Small intestine (tissue), 7 donors: Measurements from ENCODE around the gene DCAF17. TPM values are rescaled to one million over a fixed set of nuclear protein-coding genes. Genes with fewer than 3 reads are reported as not detected.
A peak's percentile ranks its signal among the peaks of the same experiment; 100 is the strongest.

ENCODE experiments used
- DNase-seq, 2 donors: peaks; one replicate each; pipeline versions ENCODE4 v3.0.0 to v3.0.0-alpha.2; 2013
- FAIRE-seq: peaks from 2 replicates; lab custom pipeline; 2012; peaks lifted over from hg19 to GRCh38; lab: Jason Lieb, UNC
- H3K27ac ChIP-seq, 3 donors: one replicate each; pipeline ENCODE4 v1.5.1; 2013; ENCODE audit warnings: low read length in 2 of 3, mild to moderate bottlenecking in 2 of 3, control low read depth in 1 of 3, inconsistent platforms in 1 of 3, low read depth in 1 of 3, moderate library complexity in 1 of 3
- H3K27me3 ChIP-seq, 3 donors: one replicate each; pipeline ENCODE4 v1.6.1; 2013; ENCODE audit warnings: low read length in 3 of 3, inconsistent platforms in 1 of 3; ENCODE audit not compliant: control insufficient read depth in 3 of 3, insufficient read depth in 3 of 3
- H3K36me3 ChIP-seq, 3 donors: one replicate each; pipeline ENCODE4 v1.6.1; 2013; ENCODE audit warnings: low read length in 3 of 3, inconsistent platforms in 1 of 3, low read depth in 1 of 3, mild to moderate bottlenecking in 1 of 3, moderate library complexity in 1 of 3; ENCODE audit not compliant: control insufficient read depth in 3 of 3, insufficient read depth in 2 of 3
- H3K4me1 ChIP-seq, 3 donors: one replicate each; pipeline ENCODE4 v1.6.1; 2013; ENCODE audit warnings: low read length in 2 of 3, inconsistent platforms in 1 of 3, low read depth in 1 of 3, mild to moderate bottlenecking in 1 of 3, moderate library complexity in 1 of 3; ENCODE audit not compliant: control insufficient read depth in 3 of 3, insufficient read depth in 2 of 3
- H3K4me3 ChIP-seq, 3 donors: one replicate each; pipeline ENCODE4 v1.5.1; 2013; ENCODE audit warnings: low read length in 3 of 3, control low read depth in 1 of 3, inconsistent platforms in 1 of 3, low read depth in 1 of 3, mild to moderate bottlenecking in 1 of 3, moderate library complexity in 1 of 3
- H3K9me3 ChIP-seq, 2 donors: one replicate each; pipeline ENCODE4 v1.6.1; 2013; ENCODE audit warnings: low read depth in 1 of 2, low read length in 1 of 2; ENCODE audit not compliant: control insufficient read depth in 2 of 2, insufficient read depth in 1 of 2
- WGBS, 3 donors: extraction: QIAGEN DNeasy Blood & Tissue Kit; methylation state at CpG; one replicate each; pipeline ENCODE4 v1.1.7; 2013; 5-methylcytosine and 5-hydroxymethylcytosine counted together
- polyA plus RNA-seq, 4 donors: library from polyadenylated mRNA; stranded (reverse) in 3 of 4; unstranded in 1 of 4; fragments of 200-250 nt in 3 of 4; fragments of 120-200 nt in 1 of 4; gene quantifications; one replicate each; pipeline versions ENCODE4 v1.2.1 to v1.2.3, GENCODE V29; 2013
- donor health status: healthy with polysubstance abuse.
- donor health status: control.
- donor health status: control.
- donor health status: Bipolar disorder and iron deficiency.
- donor health status: healthy.

Gene DCAF17
- polyA plus RNA-seq, 4 donors, result 3.5 to 19.3 (median 5.7) TPM

DNA sequence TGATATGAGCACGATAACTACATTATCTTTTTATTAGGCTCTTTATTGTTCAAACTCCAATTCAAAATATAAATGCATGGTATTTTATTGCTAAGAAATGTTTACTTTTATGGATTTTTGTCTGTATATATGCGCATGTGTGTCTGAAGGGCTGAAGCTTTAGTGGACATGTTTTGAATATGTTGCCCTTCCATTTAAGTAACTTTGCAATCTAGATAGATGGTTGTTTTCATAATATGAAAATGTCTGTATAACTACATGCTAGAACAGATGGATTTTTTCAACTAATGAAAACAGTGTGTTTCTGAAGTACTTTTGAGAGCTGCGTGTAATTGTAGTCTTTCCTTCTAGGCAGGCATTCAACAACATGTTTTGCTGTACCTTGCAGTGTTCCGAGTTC, 18.7 kb downstream of the DCAF17 start:
- Histone ChIP-seq H3K27me3 (no peaks in the 10 kb centered on the region), H3K27ac (no peak overlapping the region), H3K4me1 (no peaks in the 10 kb centered on the region), H3K9me3 (no peaks in the 10 kb centered on the region), H3K4me3 (no peak overlapping the region), H3K36me3 (peaks cover 3 to 12% (median 5%) of the 10 kb centered on the region in 3 donors)
- WGBS, 3 donors, result 82 to 90% (median 86%) methylated on average over 4 of the region's 4 CpGs
- DNase-seq (no peak), FAIRE-seq (no peak)

GRCh38 chr2:171459498-171459897, 25.5 kb downstream of the DCAF17 start:
- H3K4me3 ChIP-seq, result no peak overlapping the region
- no peak overlapping the region for H3K27ac ChIP-seq
- no peaks in the 10 kb centered on the region for H3K4me1 ChIP-seq
- peaks cover 3 to 13% (median 4%) of the 10 kb centered on the region in 3 donors for H3K36me3 ChIP-seq
- H3K9me3 ChIP-seq, result peaks cover 0 to 4% of the 10 kb centered on the region in 2 donors
- no peak for DNase-seq
- peak; percentile 36 for FAIRE-seq
- no peaks in the 10 kb centered on the region for H3K27me3 ChIP-seq

- WGBS, 3 donors, result 100% methylated on average over 1 of the region's 1 CpG
- H3K27ac ChIP-seq, result no peak overlapping the region
- DNase-seq, result no peak
- H3K27me3 ChIP-seq, result no peaks in the 10 kb centered on the region
- no peaks in the 10 kb centered on the region for H3K4me1 ChIP-seq
- no peak overlapping the region for H3K4me3 ChIP-seq
- FAIRE-seq, result no peak
- peaks cover 0 to 4% of the 10 kb centered on the region in 2 donors for H3K9me3 ChIP-seq
- peaks cover 0 to 11% (median 3%) of the 10 kb centered on the region in 3 donors for H3K36me3 ChIP-seq
Measured at GRCh38 chr2:171460537-171460936, 26.5 kb downstream of the DCAF17 start.

DNA sequence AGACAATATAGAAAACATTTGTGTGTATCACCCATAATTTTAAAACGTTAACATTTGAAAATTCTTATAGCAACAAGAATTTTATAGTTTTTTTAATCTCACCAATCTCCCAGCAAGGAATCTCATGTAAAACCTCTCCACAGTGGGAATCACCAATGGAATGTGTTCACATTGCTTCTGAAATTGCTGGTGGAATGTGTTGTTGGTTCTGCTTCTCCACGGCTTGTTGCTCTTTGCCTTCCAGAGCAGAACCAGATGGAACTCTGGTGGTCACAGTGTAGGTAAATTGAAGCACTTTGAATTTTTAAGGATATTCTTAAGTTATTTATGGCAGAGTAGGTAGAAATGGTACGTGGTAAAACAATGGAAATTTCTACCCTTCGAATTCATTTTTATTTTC, 35.1 kb downstream of the DCAF17 start:
- FAIRE-seq (no peak), DNase-seq (no peak)
- Histone ChIP-seq H3K27ac (no peak overlapping the region), H3K9me3 (no peaks in the 10 kb centered on the region), H3K27me3 (no peaks in the 10 kb centered on the region), H3K4me3 (no peak overlapping the region), H3K4me1 (no peaks in the 10 kb centered on the region), H3K36me3 (peaks cover 0 to 15% (median 9%) of the 10 kb centered on the region in 3 donors)
- WGBS, 3 donors, result 93 to 96% (median 96%) methylated on average over 4 of the region's 4 CpGs

DNA sequence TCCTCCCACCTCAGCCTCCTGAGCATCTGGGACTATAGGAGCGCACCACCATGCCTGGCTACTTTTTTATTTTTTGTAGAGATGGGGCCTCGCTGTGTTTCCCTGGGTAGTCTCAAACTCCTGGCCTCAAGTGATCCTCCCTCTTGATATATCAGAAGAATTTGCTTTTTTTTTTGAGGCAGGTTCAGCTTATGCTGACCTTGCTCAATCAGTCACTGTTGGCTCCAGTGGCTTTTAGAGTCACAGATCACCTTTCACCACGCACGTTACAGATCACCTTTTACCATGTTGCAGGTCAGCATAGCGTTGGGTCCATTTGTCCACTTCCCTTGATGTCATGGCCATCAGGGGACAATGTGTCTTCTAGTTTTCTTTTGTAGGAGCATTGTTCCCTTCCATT, 36.1 kb downstream of the DCAF17 start:
- Histone ChIP-seq H3K27ac (no peak overlapping the region), H3K4me3 (no peak overlapping the region), H3K4me1 (no peaks in the 10 kb centered on the region), H3K36me3 (peaks cover 0 to 16% (median 12%) of the 10 kb centered on the region in 3 donors), H3K27me3 (no peaks in the 10 kb centered on the region), H3K9me3 (no peaks in the 10 kb centered on the region)
- DNase-seq (no peak), FAIRE-seq (no peak)
- WGBS, 3 donors, result 92 to 98% (median 98%) methylated on average over 5 of the region's 5 CpGs

- Histone ChIP-seq H3K36me3 (peaks cover 0 to 11% (median 7%) of the 10 kb centered on the region in 3 donors), H3K27me3 (no peaks in the 10 kb centered on the region), H3K4me3 (no peak overlapping the region), H3K4me1 (no peaks in the 10 kb centered on the region), H3K27ac (no peak overlapping the region), H3K9me3 (no peaks in the 10 kb centered on the region)
- FAIRE-seq, result no peak
- no peak for DNase-seq
- WGBS, 3 donors, result 18 to 64% (median 40%) methylated on average over 1 of the region's 1 CpG
Measured at GRCh38 chr2:171475979-171476378, 42.0 kb downstream of the DCAF17 start.

DNA sequence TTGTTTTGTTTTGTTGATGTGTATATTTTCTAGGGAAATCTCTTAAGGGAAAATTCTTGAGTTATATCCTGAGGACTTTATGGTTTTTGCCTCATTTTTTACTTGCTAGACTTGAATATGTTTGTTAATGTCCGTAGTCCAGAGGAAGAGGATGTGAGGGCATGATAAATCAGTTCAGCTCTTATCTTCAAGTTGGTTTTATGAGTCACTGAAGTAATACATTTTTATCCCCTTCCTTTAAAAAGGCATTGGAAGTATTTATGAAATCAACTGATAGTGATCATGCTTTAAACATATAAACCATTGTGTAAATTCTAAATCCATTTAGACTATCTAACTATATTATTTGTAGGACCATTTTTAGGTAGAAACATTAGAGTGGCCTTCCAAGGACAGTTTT, 44.3 kb downstream of the DCAF17 start:
- 17 to 51% (median 39%) methylated on average over 1 of the region's 1 CpG for whole genome bisulfite sequencing, 3 donors
- DNase-seq (peak; percentile 6 to 43), FAIRE-seq (no peak)
- H3K4me1 ChIP-seq, result no peaks in the 10 kb centered on the region
- H3K4me3 ChIP-seq, result no peak overlapping the region
- no peaks in the 10 kb centered on the region for H3K27me3 ChIP-seq
- no peaks in the 10 kb centered on the region for H3K9me3 ChIP-seq
- H3K36me3 ChIP-seq, result peaks cover 0 to 11% (median 7%) of the 10 kb centered on the region in 3 donors
- no peak overlapping the region for H3K27ac ChIP-seq

- H3K27ac ChIP-seq, result no peak overlapping the region
- no peak for DNase-seq
- FAIRE-seq, result no peak
- WGBS, 3 donors, result 84 to 89% (median 87%) methylated on average over 3 of the region's 3 CpGs
- no peak overlapping the region for H3K4me3 ChIP-seq
- H3K9me3 ChIP-seq, result no peaks in the 10 kb centered on the region
- H3K27me3 ChIP-seq, result no peaks in the 10 kb centered on the region
- H3K36me3 ChIP-seq, result peaks cover 0 to 11% (median 2%) of the 10 kb centered on the region in 3 donors
- H3K4me1 ChIP-seq, result no peaks in the 10 kb centered on the region
Measured at GRCh38 chr2:171479154-171479814, 45.3 kb downstream of the DCAF17 start.

GRCh38 chr2:171480908-171481307, 46.9 kb downstream of the DCAF17 start:
- H3K27ac ChIP-seq, result no peak overlapping the region
- H3K4me1 ChIP-seq, result no peaks in the 10 kb centered on the region
- no peak overlapping the region for H3K4me3 ChIP-seq
- peaks cover 0 to 4% (median 2%) of the 10 kb centered on the region in 3 donors for H3K36me3 ChIP-seq
- H3K9me3 ChIP-seq, result no peaks in the 10 kb centered on the region
- no peaks in the 10 kb centered on the region for H3K27me3 ChIP-seq
- FAIRE-seq, result no peak
- DNase-seq, result no peak
- WGBS, 3 donors, result 82 to 100% (median 94%) methylated on average over 1 of the region's 1 CpG
